ENCODE measurements around the gene MKX.

Gene MKX

GRCh38 chr10:27638071-27638750 is 107.4 kb downstream of the MKX start:
- no peak overlapping the region for H3K4me3 ChIP-seq (ENCODE audit: control insufficient read depth, low read depth, low read length)
- no peak for DNase-seq (ENCODE audit: low read depth)
- TF ChIP-seq, protein P1, sequence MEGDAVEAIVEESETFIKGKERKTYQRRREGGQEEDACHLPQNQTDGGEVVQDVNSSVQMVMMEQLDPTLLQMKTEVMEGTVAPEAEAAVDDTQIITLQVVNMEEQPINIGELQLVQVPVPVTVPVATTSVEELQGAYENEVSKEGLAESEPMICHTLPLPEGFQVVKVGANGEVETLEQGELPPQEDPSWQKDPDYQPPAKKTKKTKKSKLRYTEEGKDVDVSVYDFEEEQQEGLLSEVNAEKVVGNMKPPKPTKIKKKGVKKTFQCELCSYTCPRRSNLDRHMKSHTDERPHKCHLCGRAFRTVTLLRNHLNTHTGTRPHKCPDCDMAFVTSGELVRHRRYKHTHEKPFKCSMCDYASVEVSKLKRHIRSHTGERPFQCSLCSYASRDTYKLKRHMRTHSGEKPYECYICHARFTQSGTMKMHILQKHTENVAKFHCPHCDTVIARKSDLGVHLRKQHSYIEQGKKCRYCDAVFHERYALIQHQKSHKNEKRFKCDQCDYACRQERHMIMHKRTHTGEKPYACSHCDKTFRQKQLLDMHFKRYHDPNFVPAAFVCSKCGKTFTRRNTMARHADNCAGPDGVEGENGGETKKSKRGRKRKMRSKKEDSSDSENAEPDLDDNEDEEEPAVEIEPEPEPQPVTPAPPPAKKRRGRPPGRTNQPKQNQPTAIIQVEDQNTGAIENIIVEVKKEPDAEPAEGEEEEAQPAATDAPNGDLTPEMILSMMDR (conservative IDR thresholded peaks at IDR 0.05; ENCODE audit: control insufficient read depth, insufficient read depth, low read depth, low read length), result no peak

DNA sequence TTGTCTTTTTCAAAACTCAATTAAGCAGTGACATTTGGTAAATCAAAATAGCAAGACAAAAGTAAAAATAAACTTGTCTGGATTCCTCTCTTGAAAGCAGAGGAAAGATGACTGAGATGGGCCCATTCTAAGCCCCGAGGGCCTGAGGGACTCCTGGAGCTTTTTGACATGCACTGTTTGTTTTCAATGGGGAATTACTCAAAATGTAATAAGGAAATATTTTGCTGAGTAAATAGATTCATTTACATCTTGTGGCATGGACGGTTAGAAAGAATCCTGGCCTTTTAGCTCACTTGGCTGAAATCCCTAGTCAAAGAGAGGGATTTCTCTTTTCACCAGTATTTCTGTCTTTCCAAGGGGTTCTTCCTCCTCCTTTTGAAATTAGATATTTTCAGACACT is 108.0 kb downstream of the MKX start:
- TF ChIP-seq, protein P1 (conservative IDR thresholded peaks at IDR 0.05; ENCODE audit: control insufficient read depth, insufficient read depth, low read depth, low read length), result no peak
- DNase-seq (ENCODE audit: low read depth), result no peak
- no peak overlapping the region for H3K4me3 ChIP-seq (ENCODE audit: control insufficient read depth, low read depth, low read length)

- TF ChIP-seq, protein P1 (conservative IDR thresholded peaks at IDR 0.05; ENCODE audit: control insufficient read depth, insufficient read depth, low read depth, low read length), result no peak
- no peak for DNase-seq (ENCODE audit: low read depth)
Observed at GRCh38 chr10:27636816-27637215, 108.8 kb downstream of the MKX start.

DNA sequence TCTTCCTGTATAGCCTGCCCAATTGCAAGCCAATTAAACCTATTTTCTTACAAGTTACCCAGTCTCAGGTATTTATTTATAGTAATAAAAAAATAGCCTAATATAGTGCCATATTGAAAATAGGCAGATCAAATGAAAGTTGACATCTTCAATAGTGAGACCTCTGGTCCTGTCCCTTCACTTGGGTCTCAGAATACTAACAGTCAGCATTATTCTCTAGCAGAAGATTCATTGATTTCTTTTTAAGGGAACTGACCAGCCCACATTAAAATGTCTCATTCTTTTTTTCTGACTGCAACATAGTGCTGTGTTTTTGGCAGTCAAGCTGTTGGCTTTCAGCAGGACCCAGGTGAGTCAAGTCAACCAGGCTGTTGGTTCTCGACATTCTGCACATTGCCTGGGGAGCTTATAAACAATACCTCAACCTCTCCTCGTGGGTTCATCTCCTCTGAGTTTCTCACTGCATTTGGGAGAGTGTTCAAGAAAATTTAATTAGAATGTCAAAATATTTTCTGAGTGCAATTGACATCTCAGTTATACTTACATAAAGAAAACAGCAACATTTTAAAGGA is 109.8 kb downstream of the MKX start:
- no peak overlapping the region for H3K4me3 ChIP-seq (ENCODE audit: control insufficient read depth, low read depth, low read length)
- DNase-seq (ENCODE audit: low read depth), result no peak
- TF ChIP-seq, protein P1 (conservative IDR thresholded peaks at IDR 0.05; ENCODE audit: control insufficient read depth, insufficient read depth, low read depth, low read length), result no peak

More at GRCh38 chr10:27636816-27637215, 108.8 kb downstream of the MKX start:
- no peak overlapping the region for H3K4me3 ChIP-seq (ENCODE audit: control insufficient read depth, low read depth, low read length)

GRCh38 chr10:27635290-27635689 is 110.3 kb downstream of the MKX start:
- DNase-seq (ENCODE audit: low read depth), result no peak
- TF ChIP-seq, protein P1 (conservative IDR thresholded peaks at IDR 0.05; ENCODE audit: control insufficient read depth, insufficient read depth, low read depth, low read length), result no peak
- no peak overlapping the region for H3K4me3 ChIP-seq (ENCODE audit: control insufficient read depth, low read depth, low read length)

DNA sequence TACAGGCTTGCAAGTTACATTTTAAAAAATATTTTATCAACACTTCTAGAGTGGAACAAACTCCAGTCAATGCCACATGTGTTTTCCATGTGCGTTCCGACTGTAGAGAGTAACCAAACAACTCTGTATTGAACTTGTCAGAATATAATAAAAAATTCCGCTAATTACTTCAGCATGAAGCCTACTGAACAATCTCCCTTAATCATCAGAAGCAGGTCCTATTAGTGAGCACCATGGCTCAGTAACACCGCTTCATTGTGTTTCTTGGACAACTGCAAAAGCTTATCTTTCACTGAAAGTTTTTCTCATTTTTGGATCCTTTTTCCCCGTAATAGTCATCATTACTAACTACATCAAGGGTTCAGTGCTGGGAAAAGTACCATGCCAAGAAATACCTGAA is 117.0 kb downstream of the MKX start:
- DNase-seq (ENCODE audit: low read depth), result peak; percentile 47
- TF ChIP-seq, protein P1 (conservative IDR thresholded peaks at IDR 0.05; ENCODE audit: control insufficient read depth, insufficient read depth, low read depth, low read length), result no peak
- no peak overlapping the region for H3K4me3 ChIP-seq (ENCODE audit: control insufficient read depth, low read depth, low read length)

Data from fibroblast of mammary gland (primary cell).